Stimulated activated CD8-positive, alpha-beta memory T cell treated with anti-CD3 and anti-CD28 coated beads, Interleukin-15, amount 100 ng/mL, for 1 hour (primary cell): ENCODE data around the gene CPED1.

ENCODE experiments used
- DNase-seq: peaks from one replicate; pipeline ENCODE4 v3.0.0-alpha.2; 2020; ENCODE audit warnings: low read depth

CPED1 gene

GRCh38 chr7:121151774-121152221, 163.3 kb downstream of the CPED1 start:
- no peak for DNase-seq

GRCh38 chr7:121153411-121153810, 164.9 kb downstream of the CPED1 start:
- no peak for DNase-seq

GRCh38 chr7:121153995-121154394, 165.5 kb downstream of the CPED1 start:
- no peak for DNase-seq

GRCh38 chr7:121156825-121157224, 168.3 kb downstream of the CPED1 start:
- no peak for DNase-seq

- DNase-seq: no peak
These were observed 168.8 kb downstream of the CPED1 start for GRCh38 chr7:121157341-121157751.

- no peak for DNase-seq
These were observed 169.5 kb downstream of the CPED1 start for GRCh38 chr7:121157885-121158590.

GRCh38 chr7:121158665-121159064, 170.2 kb downstream of the CPED1 start:
- no peak for DNase-seq

GRCh38 chr7:121159553-121159952, 171.0 kb downstream of the CPED1 start:
- no peak for DNase-seq

- DNase-seq: no peak
These were observed 171.9 kb downstream of the CPED1 start for GRCh38 chr7:121160150-121161008.

GRCh38 chr7:121163699-121164098, 175.2 kb downstream of the CPED1 start:
- no peak for DNase-seq

GRCh38 chr7:121164247-121164646, 175.7 kb downstream of the CPED1 start:
- no peak for DNase-seq

- DNase-seq: no peak
These were observed 178.4 kb downstream of the CPED1 start for GRCh38 chr7:121166916-121167315.

- DNase-seq: no peak
These were observed 179.5 kb downstream of the CPED1 start for GRCh38 chr7:121167971-121168370.

- no peak for DNase-seq
These were observed 181.0 kb downstream of the CPED1 start for GRCh38 chr7:121169469-121169868.

GRCh38 chr7:121172484-121172883, 184.0 kb downstream of the CPED1 start:
- no peak for DNase-seq

GRCh38 chr7:121175826-121176225, 187.3 kb downstream of the CPED1 start:
- DNase-seq: no peak

- DNase-seq: no peak
These were observed 189.9 kb downstream of the CPED1 start for GRCh38 chr7:121178452-121178851.

GRCh38 chr7:121178869-121179497, 190.5 kb downstream of the CPED1 start:
- DNase-seq: no peak

GRCh38 chr7:121180436-121181063, 192.0 kb downstream of the CPED1 start:
- DNase-seq: no peak

GRCh38 chr7:121181357-121181756, 192.8 kb downstream of the CPED1 start:
- DNase-seq: no peak

- no peak for DNase-seq
These were observed 193.8 kb downstream of the CPED1 start for GRCh38 chr7:121182281-121182680.

GRCh38 chr7:121182902-121183301, 194.4 kb downstream of the CPED1 start:
- no peak for DNase-seq
